GM12874 (cell line): ENCODE results near the gene LKAAEAR1.

ENCODE experiments used
- TF ChIP-seq, protein P1 (sequence below): IDR thresholded peaks from 2 replicates; pipeline ENCODE4 v1.5.1; 2011; ENCODE audit warnings: low read depth, mild to moderate bottlenecking, control low read depth, low read length, moderate library complexity; ENCODE audit not compliant: insufficient read depth

Gene LKAAEAR1

GRCh38 chr20:64096535-64096934, 12.3 kb upstream of the LKAAEAR1 start:
- TF ChIP-seq, protein P1, sequence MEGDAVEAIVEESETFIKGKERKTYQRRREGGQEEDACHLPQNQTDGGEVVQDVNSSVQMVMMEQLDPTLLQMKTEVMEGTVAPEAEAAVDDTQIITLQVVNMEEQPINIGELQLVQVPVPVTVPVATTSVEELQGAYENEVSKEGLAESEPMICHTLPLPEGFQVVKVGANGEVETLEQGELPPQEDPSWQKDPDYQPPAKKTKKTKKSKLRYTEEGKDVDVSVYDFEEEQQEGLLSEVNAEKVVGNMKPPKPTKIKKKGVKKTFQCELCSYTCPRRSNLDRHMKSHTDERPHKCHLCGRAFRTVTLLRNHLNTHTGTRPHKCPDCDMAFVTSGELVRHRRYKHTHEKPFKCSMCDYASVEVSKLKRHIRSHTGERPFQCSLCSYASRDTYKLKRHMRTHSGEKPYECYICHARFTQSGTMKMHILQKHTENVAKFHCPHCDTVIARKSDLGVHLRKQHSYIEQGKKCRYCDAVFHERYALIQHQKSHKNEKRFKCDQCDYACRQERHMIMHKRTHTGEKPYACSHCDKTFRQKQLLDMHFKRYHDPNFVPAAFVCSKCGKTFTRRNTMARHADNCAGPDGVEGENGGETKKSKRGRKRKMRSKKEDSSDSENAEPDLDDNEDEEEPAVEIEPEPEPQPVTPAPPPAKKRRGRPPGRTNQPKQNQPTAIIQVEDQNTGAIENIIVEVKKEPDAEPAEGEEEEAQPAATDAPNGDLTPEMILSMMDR: no peak

- TF ChIP-seq, protein P1: no peak
These were observed 11.7 kb upstream of the LKAAEAR1 start for GRCh38 chr20:64095927-64096326.

DNA sequence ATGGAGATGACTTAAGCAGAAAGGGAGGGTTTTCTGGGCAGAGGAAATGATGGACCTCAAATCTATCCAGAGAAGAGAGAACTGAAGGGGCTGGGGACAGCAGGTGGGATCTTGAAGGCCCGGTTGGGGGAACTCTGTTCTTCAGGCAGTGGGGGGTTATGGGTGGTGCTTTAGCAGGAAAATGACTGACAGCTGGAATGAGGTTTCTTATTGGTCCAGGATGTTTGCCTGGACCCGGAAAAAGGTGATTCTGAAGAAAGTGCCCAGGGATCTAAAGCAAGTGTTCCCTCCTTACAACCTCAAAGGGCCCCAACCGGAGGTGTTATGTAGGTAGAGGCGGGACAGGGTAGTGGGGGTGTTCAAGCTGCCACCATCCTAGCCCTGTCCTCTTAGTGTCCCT, 11.3 kb upstream of the LKAAEAR1 start:
- TF ChIP-seq, protein P1: no peak

DNA sequence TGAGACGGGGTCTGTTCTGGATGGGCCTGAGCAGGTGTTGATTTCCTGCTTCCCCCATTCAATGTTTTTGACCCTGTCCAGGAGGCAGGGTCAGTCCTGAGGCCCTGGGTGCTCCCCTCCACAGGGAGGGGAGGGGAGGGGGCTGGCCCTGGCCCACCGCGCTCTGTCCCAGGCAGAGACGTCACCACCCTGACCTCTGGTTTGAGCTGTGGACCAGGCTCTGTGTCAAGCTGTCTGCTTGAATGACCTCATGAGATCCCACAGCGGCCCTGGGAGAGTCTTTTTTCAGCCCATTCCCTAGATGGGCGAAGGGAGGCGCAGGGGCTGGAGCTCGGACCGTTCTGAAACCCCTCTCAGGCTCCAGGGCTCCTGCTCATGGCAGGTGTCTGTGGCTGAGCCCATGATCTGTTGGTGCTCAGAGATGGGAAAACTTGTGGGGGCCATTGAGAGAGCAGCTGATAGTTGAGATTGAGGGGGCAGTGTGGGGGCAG, 8.9 kb upstream of the LKAAEAR1 start:
- TF ChIP-seq, protein P1: no peak

DNA sequence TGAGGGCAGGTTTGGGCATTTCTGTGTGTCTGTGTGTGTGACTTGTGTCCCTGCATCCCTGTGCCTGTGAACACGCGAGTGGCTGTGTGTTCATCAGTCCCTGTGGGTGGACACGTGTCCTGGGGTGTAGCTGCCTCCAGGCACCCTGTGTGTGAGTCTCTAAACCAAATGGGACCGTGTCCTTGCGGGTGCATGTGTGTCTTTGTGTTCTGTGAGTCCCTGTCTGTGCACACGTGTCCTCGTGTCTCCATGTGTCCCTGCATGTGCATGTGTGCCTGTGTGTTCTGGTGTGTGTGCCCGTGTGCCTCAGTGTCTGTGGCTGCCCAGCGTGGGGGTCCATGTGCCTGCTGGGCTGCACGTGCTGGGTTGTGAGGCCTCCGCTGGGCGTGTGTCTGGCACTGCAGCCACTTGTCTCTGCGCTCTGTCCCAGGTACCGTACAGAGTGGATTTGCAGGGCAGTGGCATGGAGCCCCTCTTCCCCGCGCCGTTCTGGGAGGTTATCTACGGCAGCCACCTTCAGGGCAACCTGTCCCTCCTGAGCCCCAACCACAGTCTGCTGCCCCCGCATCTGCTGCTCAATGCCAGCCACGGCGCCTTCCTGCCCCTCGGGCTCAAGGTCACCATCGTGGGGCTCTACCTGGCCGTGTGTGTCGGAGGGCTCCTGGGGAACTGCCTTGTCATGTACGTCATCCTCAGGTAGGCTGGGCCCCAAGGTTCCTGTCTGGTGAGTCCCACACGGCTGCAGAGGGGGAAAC, 8.2 kb upstream of the LKAAEAR1 start:
- TF ChIP-seq, protein P1: no peak

DNA sequence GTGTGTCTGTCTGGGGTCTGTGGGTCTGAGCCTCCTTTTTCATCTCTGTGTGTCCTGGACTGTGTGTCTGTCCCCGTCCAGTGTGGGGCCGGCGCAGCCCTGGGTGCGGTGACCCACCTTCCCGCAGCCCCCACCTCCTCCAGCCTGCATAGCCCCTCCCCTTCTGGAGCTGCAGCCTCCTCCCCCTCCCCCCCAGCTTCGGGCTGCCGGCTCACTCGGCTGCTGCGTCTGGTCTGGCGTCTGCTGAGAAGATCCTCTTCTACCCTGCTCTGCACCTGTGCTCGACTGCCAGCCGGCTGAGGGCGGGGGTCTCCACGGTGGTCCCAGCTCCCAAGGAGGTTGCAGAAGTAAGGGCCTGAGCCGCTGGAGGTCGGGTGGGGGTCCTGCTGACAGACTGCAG, 7.6 kb upstream of the LKAAEAR1 start:
- TF ChIP-seq, protein P1: no peak

DNA sequence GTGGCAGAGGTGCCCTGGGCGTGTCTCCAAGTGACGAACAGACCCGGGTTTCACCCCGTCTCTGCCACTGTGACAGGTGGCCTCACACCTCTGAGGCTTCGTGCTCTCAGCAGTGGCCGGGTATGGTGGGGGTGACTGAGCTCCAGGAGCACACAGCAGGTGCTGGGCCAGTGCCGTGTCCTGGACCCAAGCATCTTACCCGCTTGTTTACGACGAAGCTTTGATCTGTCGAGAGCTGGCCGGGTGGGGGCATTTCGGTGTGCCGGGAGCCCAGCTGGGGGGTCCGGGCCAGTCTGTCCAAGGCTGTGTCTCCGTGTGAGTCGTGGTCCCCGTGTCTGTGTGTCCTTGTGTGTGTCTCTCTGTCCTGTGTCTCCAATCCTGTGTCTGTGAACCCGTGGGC, 7.1 kb upstream of the LKAAEAR1 start:
- TF ChIP-seq, protein P1: no peak

DNA sequence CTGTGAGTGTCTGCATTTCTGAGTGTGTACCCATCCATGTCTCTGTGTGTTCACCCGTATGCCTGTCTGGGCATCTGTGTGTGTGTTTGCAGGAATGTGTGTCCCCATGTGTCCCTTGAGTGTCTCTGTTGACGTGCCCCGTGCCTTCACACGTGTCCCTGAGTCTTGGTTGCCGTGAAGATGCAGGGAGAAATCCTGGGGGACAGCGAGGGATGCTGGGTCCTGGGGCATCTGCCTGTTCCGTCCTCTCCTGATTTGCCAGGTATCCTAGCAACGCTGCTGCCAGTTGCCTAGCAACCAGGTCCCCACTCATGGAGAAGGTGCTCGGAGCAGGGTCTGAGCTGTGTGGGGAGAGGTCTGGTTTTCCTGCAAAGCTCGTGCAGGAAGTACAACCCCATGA, 6.0 kb upstream of the LKAAEAR1 start:
- TF ChIP-seq, protein P1: no peak
